ENCODE measurements around the gene UFD1.

The UFD1 gene

GRCh38 chr22:19496324-19496630, 17.3 kb upstream of the UFD1 start:
- no peak for DNase-seq (ENCODE audit: low spot score)

GRCh38 chr22:19495562-19496323, 16.8 kb upstream of the UFD1 start:
- DNase-seq (ENCODE audit: low spot score) = peak; percentile 18

- DNase-seq (ENCODE audit: low spot score) = no peak
Observed at GRCh38 chr22:19494676-19495173, 15.7 kb upstream of the UFD1 start.

- DNase-seq (ENCODE audit: low spot score) = no peak
Observed at GRCh38 chr22:19494001-19494560, 15.1 kb upstream of the UFD1 start.

GRCh38 chr22:19492504-19493174, 13.6 kb upstream of the UFD1 start:
- DNase-seq (ENCODE audit: low spot score) = no peak

GRCh38 chr22:19490628-19491230, 11.7 kb upstream of the UFD1 start:
- no peak for DNase-seq (ENCODE audit: low spot score)

- peak; percentile 53 for DNase-seq (ENCODE audit: low spot score)
Observed at GRCh38 chr22:19488884-19489843, 10.2 kb upstream of the UFD1 start.

GRCh38 chr22:19488285-19488684, 9.3 kb upstream of the UFD1 start:
- no peak for DNase-seq (ENCODE audit: low spot score)

GRCh38 chr22:19483481-19484244, 4.7 kb upstream of the UFD1 start:
- no peak for DNase-seq (ENCODE audit: low spot score)

GRCh38 chr22:19482297-19482696, 3.3 kb upstream of the UFD1 start:
- no peak for DNase-seq (ENCODE audit: low spot score)

- DNase-seq (ENCODE audit: low spot score) = no peak
Observed at GRCh38 chr22:19480789-19481188, 1.8 kb upstream of the UFD1 start.

- no peak for DNase-seq (ENCODE audit: low spot score)
Observed at GRCh38 chr22:19480173-19480568, 1.2 kb upstream of the UFD1 start.

GRCh38 chr22:19479355-19480172, 571 bp upstream of the UFD1 start, which contains the start of gene CDC45:
CDC45 (plus strand) TSS chr22:19479920; CDS start chr22:19479969, 49 bp downstream.
- peak; percentile 99 for DNase-seq (ENCODE audit: low spot score)

GRCh38 chr22:19478045-19478900, 720 bp downstream of the UFD1 start:
- no peak for DNase-seq (ENCODE audit: low spot score)

- no peak for DNase-seq (ENCODE audit: low spot score)
Observed at GRCh38 chr22:19477321-19478044, 1.5 kb downstream of the UFD1 start.

GRCh38 chr22:19476023-19476422, 3.0 kb downstream of the UFD1 start:
- no peak for DNase-seq (ENCODE audit: low spot score)

- DNase-seq (ENCODE audit: low spot score) = no peak
Observed at GRCh38 chr22:19473578-19473977, 5.4 kb downstream of the UFD1 start.

- DNase-seq (ENCODE audit: low spot score) = no peak
Observed at GRCh38 chr22:19472233-19472632, 6.8 kb downstream of the UFD1 start.

Data from AG08395 (cell line).